Neuronal stem cell (in vitro differentiated cells): Measurements from ENCODE around the gene TTC4.
"Not testable (repeated sequence)": the region's sequence is repeated elsewhere in the genome, so short reads cannot be mapped to it uniquely, and the experiment has no call there.

Source experiments
- DNase-seq: peaks from one replicate; pipeline ENCODE4 v3.0.0-alpha.2; 2013; ENCODE audit warnings: low spot score
- H2AFZ ChIP-seq: one replicate; pipeline ENCODE4 v1.6.1; 2013; ENCODE audit warnings: mild to moderate bottlenecking, low read length, inconsistent platforms
- H2AK5ac ChIP-seq: 2 replicates; pipeline ENCODE4 v1.6.1; 2013; ENCODE audit warnings: low read depth, mild to moderate bottlenecking, inconsistent platforms, low read length, moderate library complexity, mixed read lengths
- H2BK120ac ChIP-seq: 2 replicates; pipeline ENCODE4 v1.6.1; 2013; ENCODE audit warnings: low read depth, mild to moderate bottlenecking, inconsistent platforms, low read length, moderate library complexity, mixed read lengths
- H2BK12ac ChIP-seq: one replicate; pipeline ENCODE4 v1.6.1; 2013; ENCODE audit warnings: low read length, inconsistent platforms
- H2BK15ac ChIP-seq: 2 replicates; pipeline ENCODE4 v1.6.1; 2013; ENCODE audit warnings: mild to moderate bottlenecking, low read length, inconsistent platforms, mixed read lengths
- H2BK5ac ChIP-seq: one replicate; pipeline ENCODE4 v1.6.1; 2013; ENCODE audit warnings: inconsistent platforms, mild to moderate bottlenecking, low read length, moderate library complexity
- H3K14ac ChIP-seq: one replicate; pipeline ENCODE4 v1.6.1; 2013; ENCODE audit warnings: low read length, inconsistent platforms
- H3K18ac ChIP-seq: 2 replicates; pipeline ENCODE4 v1.6.1; 2013; ENCODE audit warnings: low read length, inconsistent platforms
- H3K23ac ChIP-seq: 2 replicates; pipeline ENCODE4 v1.6.1; 2013; ENCODE audit warnings: low read depth, mild to moderate bottlenecking, mixed read lengths, low read length, inconsistent platforms; ENCODE audit not compliant: poor library complexity
- H3K27ac ChIP-seq: replicated peaks from 3 replicates; pipeline ENCODE4 v1.5.1; 2013; ENCODE audit warnings: low read length, inconsistent platforms
- H3K27me3 ChIP-seq, 3 experiments: 2 replicates each; pipeline ENCODE4 v1.6.1; 2013; ENCODE audit warnings: low read length in 3 of 3, mild to moderate bottlenecking in 2 of 3, inconsistent platforms in 1 of 3, low read depth in 1 of 3, mixed read lengths in 1 of 3, moderate library complexity in 1 of 3; ENCODE audit not compliant: control insufficient read depth in 3 of 3, insufficient read depth in 3 of 3
- H3K36me3 ChIP-seq, 2 donors: replicated peaks in 1 of 2; 2 replicates each; pipeline ENCODE4 v1.6.1; 2013; ENCODE audit warnings: low read length in 2 of 2; ENCODE audit not compliant: control insufficient read depth in 2 of 2, insufficient read depth in 2 of 2
- H3K4ac ChIP-seq: 2 replicates; pipeline ENCODE4 v1.6.1; 2013; ENCODE audit warnings: inconsistent platforms, mild to moderate bottlenecking, low read length, moderate library complexity
- H3K4me1 ChIP-seq, 2 donors: 1 replicate in 1 of 2; 2 replicates in 1 of 2; pipeline ENCODE4 v1.6.1; 2013; ENCODE audit warnings: low read length in 2 of 2, low read depth in 1 of 2; ENCODE audit not compliant: control insufficient read depth in 2 of 2, insufficient read depth in 1 of 2
- H3K4me2 ChIP-seq: one replicate; pipeline ENCODE4 v1.6.1; 2013; ENCODE audit warnings: mild to moderate bottlenecking, low read length, inconsistent platforms; ENCODE audit not compliant: insufficient read depth, poor library complexity, severe bottlenecking
- H3K4me3 ChIP-seq, 2 donors: 2 replicates each; pipeline ENCODE4 v1.5.1; 2013; ENCODE audit warnings: low read length in 2 of 2, mild to moderate bottlenecking in 2 of 2, inconsistent platforms in 1 of 2, moderate library complexity in 1 of 2
- H3K79me1 ChIP-seq: one replicate; pipeline ENCODE4 v1.6.1; 2013; ENCODE audit warnings: low read depth, mild to moderate bottlenecking, inconsistent platforms, low read length, moderate library complexity
- H3K9ac ChIP-seq: one replicate; pipeline ENCODE4 v1.6.1; 2013; ENCODE audit warnings: mild to moderate bottlenecking, low read depth, low read length, inconsistent platforms; ENCODE audit not compliant: poor library complexity
- H3K9me3 ChIP-seq, 2 donors: replicated peaks in 1 of 2; 2 replicates each; pipeline versions ENCODE3 to v1.6.1; 2013; ENCODE audit warnings: low read length in 2 of 2, mild to moderate bottlenecking in 2 of 2, inconsistent platforms in 1 of 2, low read depth in 1 of 2, mixed read lengths in 1 of 2, moderate library complexity in 1 of 2; ENCODE audit not compliant: control insufficient read depth in 2 of 2, insufficient read depth in 1 of 2
- H4K8ac ChIP-seq: one replicate; pipeline ENCODE4 v1.6.1; 2013; ENCODE audit warnings: low read depth, mild to moderate bottlenecking, inconsistent platforms, low read length, moderate library complexity
- H4K91ac ChIP-seq: one replicate; pipeline ENCODE4 v1.6.1; 2013; ENCODE audit warnings: low read length, low read depth, mild to moderate bottlenecking, inconsistent platforms; ENCODE audit not compliant: poor library complexity
- WGBS, 2 donors: extraction: QIAGEN DNeasy Blood & Tissue Kit; methylation state at CpG; one replicate each; pipeline ENCODE4 v1.1.7; 2013; ENCODE audit warnings: missing lambda C conversion rate in 2 of 2, mixed read lengths in 1 of 2; ENCODE audit not compliant: insufficient read length in 2 of 2, insufficient replicate concordance in 1 of 2; ENCODE audit errors: extremely low coverage in 2 of 2; 5-methylcytosine and 5-hydroxymethylcytosine counted together

Gene TTC4

DNA sequence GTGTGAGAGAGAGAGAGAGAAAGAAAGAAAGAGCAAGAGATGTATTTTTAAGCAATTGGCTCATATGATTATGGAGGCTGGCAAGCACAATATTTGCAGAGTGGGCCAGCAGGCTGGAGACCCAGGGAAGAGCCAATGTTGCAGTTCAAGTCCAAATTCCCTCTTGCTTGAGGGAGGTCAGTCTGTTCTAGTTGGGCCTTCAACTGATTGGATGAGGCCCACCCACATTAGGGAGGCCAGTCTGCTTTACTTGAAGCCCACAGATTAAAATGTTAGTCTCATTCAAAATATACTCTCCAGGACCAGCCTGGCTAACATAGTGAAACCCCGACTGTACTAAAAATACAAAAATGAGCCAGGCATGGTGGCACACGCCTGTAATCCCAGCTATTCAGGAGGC is 57.3 kb downstream of the TTC4 start:
- H4K8ac ChIP-seq = no peak overlapping the region
- peaks cover 0 to 2% of the 10 kb centered on the region in 2 donors for H3K9me3 ChIP-seq
- H3K4ac ChIP-seq = no peak overlapping the region
- no peak overlapping the region for H2AFZ ChIP-seq
- H2AK5ac ChIP-seq = no peak overlapping the region
- H3K4me1 ChIP-seq = peaks cover 0 to 4% of the 10 kb centered on the region in 2 donors
- no peak overlapping the region for H3K4me2 ChIP-seq
- no peaks in the 10 kb centered on the region for H3K79me1 ChIP-seq
- peaks cover 0 to 3% (median 0%) of the 10 kb centered on the region in 3 experiments for H3K27me3 ChIP-seq
- H3K14ac ChIP-seq = no peak overlapping the region
- no CpG with 5 or more reads among the region's 2 CpGs for WGBS, 2 donors
- H3K18ac ChIP-seq = no peak overlapping the region
- no peak overlapping the region for H3K9ac ChIP-seq
- H2BK12ac ChIP-seq = no peak overlapping the region
- no peak overlapping the region for H3K4me3 ChIP-seq
- no peak overlapping the region for H2BK15ac ChIP-seq
- no peak overlapping the region for H4K91ac ChIP-seq
- no peak overlapping the region for H3K27ac ChIP-seq
- H2BK5ac ChIP-seq = no peak overlapping the region
- no peak for DNase-seq
- H3K36me3 ChIP-seq = no peaks in the 10 kb centered on the region
- H2BK120ac ChIP-seq = no peak overlapping the region
- H3K23ac ChIP-seq = no peak overlapping the region

DNA sequence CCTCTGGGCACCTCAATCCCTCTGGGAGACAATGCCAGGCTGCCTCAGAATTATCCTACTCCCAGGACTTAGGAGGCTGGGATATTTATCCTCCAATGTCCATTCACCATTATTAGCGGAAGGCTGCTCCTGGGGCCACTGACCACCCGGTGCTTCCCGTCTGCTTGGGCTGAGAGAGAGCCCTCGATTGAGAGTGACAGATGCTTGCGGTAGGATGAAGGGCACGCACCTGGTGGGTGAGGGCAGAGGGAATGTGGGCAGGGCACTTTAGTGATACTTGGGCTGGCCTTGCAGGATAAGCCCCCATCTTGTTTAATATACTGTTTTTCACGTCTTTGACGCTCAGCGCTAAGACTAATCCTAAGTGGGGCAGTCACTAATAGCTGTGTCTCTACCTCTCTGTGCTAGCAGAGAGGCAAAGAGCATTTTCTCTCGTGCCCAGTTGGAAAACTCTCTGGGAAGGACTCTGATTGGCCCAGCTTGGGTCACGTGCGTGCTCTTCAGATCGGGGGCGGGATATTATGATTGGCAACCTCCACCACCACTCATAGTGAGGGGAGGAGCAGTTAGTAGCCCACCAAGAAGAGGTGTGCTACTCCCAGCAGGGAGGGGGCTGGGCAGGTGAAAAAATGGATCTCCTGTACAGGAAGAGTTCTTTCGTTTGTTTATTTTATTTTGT is 59.3 kb downstream of the TTC4 start:
- WGBS, 2 donors = no CpG with 5 or more reads among the region's 15 CpGs
- H4K91ac ChIP-seq = no peak overlapping the region
- DNase-seq = peak; percentile 31

DNA sequence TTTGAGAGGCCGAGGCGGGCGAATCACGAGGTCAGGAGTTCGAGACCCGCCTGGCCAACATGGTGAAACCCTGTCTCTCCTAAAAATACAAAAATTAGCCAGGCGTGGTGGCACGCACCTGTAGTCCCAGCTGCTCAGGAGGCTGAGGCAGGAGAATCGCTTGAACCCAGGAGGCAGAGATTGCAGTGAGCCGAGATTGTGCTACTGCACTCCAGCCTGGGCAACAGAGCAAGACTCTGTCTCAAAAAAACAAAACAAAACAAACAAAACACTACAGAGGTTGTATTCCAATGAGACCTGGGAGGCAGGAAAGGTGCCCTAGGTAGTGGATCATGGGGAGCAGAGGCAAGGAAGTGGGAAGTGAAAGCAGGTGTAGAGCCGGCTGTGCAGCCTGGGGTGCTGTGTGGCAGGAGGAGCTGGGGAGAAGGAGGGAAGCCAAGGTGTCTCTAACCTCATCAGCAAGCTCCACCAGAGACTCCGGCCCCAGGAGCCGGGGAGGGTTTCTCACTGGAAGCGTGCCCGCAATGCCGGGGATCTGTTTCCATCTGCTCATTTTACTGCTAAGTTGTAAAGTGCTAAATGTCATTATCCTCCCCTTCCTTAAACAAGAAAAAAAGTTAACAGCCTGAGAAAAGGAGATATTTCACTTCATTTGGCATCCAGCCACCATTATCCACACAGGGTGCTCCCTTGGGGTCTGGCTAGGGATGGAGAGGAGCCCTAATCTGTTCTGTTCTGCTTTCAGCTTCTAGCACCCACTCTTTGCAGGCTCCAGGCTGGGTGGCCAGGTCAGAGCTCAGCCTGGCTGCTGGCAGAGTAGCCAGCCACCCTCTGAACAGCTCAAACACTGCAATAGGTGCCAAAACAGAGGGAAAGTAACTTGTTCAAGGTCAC is 60.4 kb downstream of the TTC4 start:
- H4K91ac ChIP-seq, H2AFZ ChIP-seq, H3K14ac ChIP-seq, H4K8ac ChIP-seq, H2AK5ac ChIP-seq, H2BK5ac ChIP-seq, H2BK15ac ChIP-seq, H3K4me1 ChIP-seq, H3K4me3 ChIP-seq, H3K4ac ChIP-seq, DNase-seq, H3K36me3 ChIP-seq, H3K9me3 ChIP-seq, H3K27ac ChIP-seq, H3K23ac ChIP-seq, H3K79me1 ChIP-seq, H2BK120ac ChIP-seq, H2BK12ac ChIP-seq, H3K4me2 ChIP-seq: not testable (repeated sequence)
- Histone ChIP-seq H3K18ac (peak overlapping the region; percentile 46), H3K9ac (peak overlapping the region; percentile 3), H3K27me3 (peaks cover 0 to 32% (median 8%) of the 10 kb centered on the region in 3 experiments)
- no CpG with 5 or more reads among the region's 16 CpGs for WGBS, 2 donors

More for the DNA sequence above, 59.3 kb downstream of the TTC4 start:
- H3K79me1 ChIP-seq = no peaks in the 10 kb centered on the region
- no peak overlapping the region for H2BK120ac ChIP-seq
- peak overlapping the region; percentile 81 for H2AFZ ChIP-seq
- no peak overlapping the region for H3K4ac ChIP-seq
- no peak overlapping the region for H4K8ac ChIP-seq
- peaks cover 0 to 22% (median 2%) of the 10 kb centered on the region in 3 experiments for H3K27me3 ChIP-seq
- no peak overlapping the region for H3K18ac ChIP-seq
- no peak overlapping the region for H2AK5ac ChIP-seq
- H3K23ac ChIP-seq = no peak overlapping the region
- H3K14ac ChIP-seq = no peak overlapping the region
- H3K36me3 ChIP-seq = no peaks in the 10 kb centered on the region
- no peak overlapping the region for H3K9ac ChIP-seq
- no peak overlapping the region for H3K27ac ChIP-seq
- H3K4me3 ChIP-seq = no peak overlapping the region
- no peak overlapping the region for H3K4me2 ChIP-seq
- no peak overlapping the region for H2BK5ac ChIP-seq
- peaks cover 0 to 2% of the 10 kb centered on the region in 2 donors for H3K9me3 ChIP-seq
- peaks cover 0 to 4% of the 10 kb centered on the region in 2 donors for H3K4me1 ChIP-seq
- no peak overlapping the region for H2BK12ac ChIP-seq
- H2BK15ac ChIP-seq = no peak overlapping the region

DNA sequence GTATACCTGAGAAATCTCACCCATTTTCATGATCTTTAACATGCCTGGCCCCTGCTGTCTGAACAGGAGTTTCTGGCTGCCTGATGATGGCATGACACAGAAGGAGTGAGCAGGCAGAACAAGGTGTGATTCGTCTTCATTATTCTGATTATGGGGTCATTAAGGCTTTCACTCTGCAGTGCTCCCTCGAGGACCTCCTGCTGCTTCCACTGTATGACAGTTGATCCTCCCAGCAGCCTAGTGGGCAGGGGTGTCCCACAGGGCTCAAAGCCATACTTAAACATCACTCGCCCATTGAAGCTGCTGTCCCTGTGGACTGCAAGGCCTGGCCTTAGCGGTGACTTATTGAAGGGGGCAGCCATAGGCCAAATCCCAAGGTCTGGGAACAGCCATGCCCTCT is 61.4 kb downstream of the TTC4 start:
- Histone ChIP-seq H3K9me3 (peaks cover 0 to 2% of the 10 kb centered on the region in 2 donors), H4K8ac (no peak overlapping the region), H3K4ac (no peak overlapping the region), H3K4me1 (peaks cover 0 to 4% of the 10 kb centered on the region in 2 donors), H3K18ac (no peak overlapping the region), H3K9ac (no peak overlapping the region), H3K27ac (no peak overlapping the region), H2AFZ (no peak overlapping the region), H2BK12ac (no peak overlapping the region), H3K79me1 (no peaks in the 10 kb centered on the region), H3K27me3 (peaks cover 0 to 42% (median 18%) of the 10 kb centered on the region in 3 experiments), H2AK5ac (no peak overlapping the region), H3K14ac (no peak overlapping the region), H2BK15ac (no peak overlapping the region), H2BK120ac (no peak overlapping the region), H3K36me3 (no peaks in the 10 kb centered on the region), H3K23ac (no peak overlapping the region), H3K4me2 (no peak overlapping the region), H3K4me3 (no peak overlapping the region), H4K91ac (no peak overlapping the region), H2BK5ac (no peak overlapping the region)
- WGBS, 2 donors = no CpG with 5 or more reads among the region's 4 CpGs
- DNase-seq = no peak
